SK-N-SH (cell line): ENCODE measurements around the gene UQCRHL. TPM values are rescaled to one million over a fixed set of nuclear protein-coding genes. Genes with fewer than 3 reads are reported as not detected.

Source experiments
- CTCF ChIA-PET: fragments of 300-600, 350-600 bp; formaldehyde crosslinking; extraction: SDS; loops from one replicate; lab custom pipeline; 2021; lab: Yijun Ruan, JAX
- POLR2A ChIA-PET: fragments of 350-600 bp; sonication (Branson Sonifier 250); formaldehyde crosslinking; extraction: SDS; loops from one replicate; lab custom pipeline; 2020; ENCODE audit warnings: antibody characterized with exemption, inconsistent platforms; lab: Yijun Ruan, JAX
- DNase-seq: peaks from one replicate; pipeline ENCODE4 v3.0.0; 2012
- H2AFZ ChIP-seq: fragments of 200-600 bp; sonication (generic); 2 replicates; pipeline ENCODE4 v1.8.1; 2016; ENCODE audit warnings: antibody characterized with exemption, mild to moderate bottlenecking, low read depth
- H3F3A ChIP-seq: fragments of 200-600 bp; sonication (generic); replicated peaks from 2 replicates; pipeline ENCODE3; 2016; ENCODE audit warnings: antibody characterized with exemption, mild to moderate bottlenecking; ENCODE audit not compliant: insufficient read depth
- H3K27ac ChIP-seq, 2 experiments: fragments of 200-500 bp in 1 of 2; fragments of 200-600 bp in 1 of 2; sonication (Bioruptor generic) in 1 of 2; sonication (generic), shearing (Covaris generic) in 1 of 2; 2 replicates each; pipeline versions ENCODE4 v1.5.1 to v1.6.1; 2014 to 2016; ENCODE audit warnings: low read depth in 2 of 2, inconsistent platforms in 1 of 2, low read length in 1 of 2, mild to moderate bottlenecking in 1 of 2, mixed read lengths in 1 of 2
- H3K27me3 ChIP-seq: fragments of 200-600 bp; sonication (generic), shearing (Covaris generic); 2 replicates; pipeline ENCODE4 v1.6.1; 2016; ENCODE audit warnings: mixed run types; ENCODE audit not compliant: insufficient read depth
- H3K36me3 ChIP-seq, 2 experiments: fragments of 200-500 bp in 1 of 2; fragments of 200-600 bp in 1 of 2; sonication (Bioruptor generic) in 1 of 2; sonication (generic) in 1 of 2; replicated peaks in 1 of 2; 2 replicates each; pipeline versions ENCODE3 to v1.5.1; 2014 to 2016; ENCODE audit warnings: low read length in 1 of 2, mild to moderate bottlenecking in 1 of 2; ENCODE audit not compliant: insufficient read depth in 2 of 2, control insufficient read depth in 1 of 2
- H3K4me1 ChIP-seq, 2 experiments: fragments of 200-500 bp in 1 of 2; fragments of 200-600 bp in 1 of 2; sonication (Bioruptor generic) in 1 of 2; sonication (generic), shearing (Covaris generic) in 1 of 2; 2 replicates each; pipeline versions ENCODE4 v1.5.1 to v1.6.1; 2014 to 2016; ENCODE audit warnings: low read depth in 1 of 2, low read length in 1 of 2, mixed run types in 1 of 2; ENCODE audit not compliant: insufficient read depth in 2 of 2, control insufficient read depth in 1 of 2
- H3K4me2 ChIP-seq: fragments of 200-600 bp; sonication (generic), shearing (Covaris generic); 2 replicates; pipeline ENCODE4 v1.6.1; 2017; ENCODE audit warnings: mixed run types
- H3K4me3 ChIP-seq, 2 experiments: fragments of 200-500 bp in 1 of 2; fragments of 200-600 bp in 1 of 2; sonication (Bioruptor generic) in 1 of 2; sonication (generic), shearing (Covaris generic) in 1 of 2; 2 replicates each; pipeline versions ENCODE4 v1.5.1 to v1.8.1; 2014 to 2016; ENCODE audit warnings: low read depth in 2 of 2, inconsistent platforms in 1 of 2, low read length in 1 of 2, mild to moderate bottlenecking in 1 of 2, mixed read lengths in 1 of 2, moderate library complexity in 1 of 2
- H3K79me2 ChIP-seq: fragments of 200-600 bp; sonication (generic); 2 replicates; pipeline ENCODE4 v1.8.1; 2017; ENCODE audit warnings: mild to moderate bottlenecking; ENCODE audit not compliant: insufficient read depth
- H3K9ac ChIP-seq: fragments of 200-600 bp; sonication (generic); 2 replicates; pipeline ENCODE4 v1.6.1; 2017; ENCODE audit warnings: mixed run types
- H3K9me2 ChIP-seq: fragments of 200-600 bp; sonication (generic); 2 replicates; pipeline ENCODE4 v1.6.1; 2017; ENCODE audit warnings: mixed run types
- H3K9me3 ChIP-seq: fragments of 200-600 bp; sonication (generic); 2 replicates; pipeline ENCODE4 v1.6.1; 2017; ENCODE audit warnings: mixed run types, mild to moderate bottlenecking, moderate library complexity
- H4K20me1 ChIP-seq: fragments of 200-600 bp; sonication (generic); 2 replicates; pipeline ENCODE4 v1.6.1; 2017; ENCODE audit warnings: mild to moderate bottlenecking, mixed run types; ENCODE audit not compliant: insufficient read depth
- CHD2 ChIP-seq: fragments of 150-350 bp; IDR thresholded peaks from 2 replicates; pipeline ENCODE4 v1.6.1; 2018; ENCODE audit warnings: low read length; ENCODE audit not compliant: partially characterized antibody
- EP300 ChIP-seq, 2 experiments: IDR thresholded peaks; 2 replicates each; pipeline versions ENCODE4 v1.4.0 to v1.6.1; 2012; ENCODE audit warnings: borderline replicate concordance in 1 of 2, low read depth in 1 of 2, low read length in 1 of 2
- EZH2phosphoT487 ChIP-seq: fragments of 200-600 bp; sonication (generic); IDR thresholded peaks from 2 replicates; pipeline ENCODE4 v1.6.1; 2017; ENCODE audit warnings: low read depth, mixed run types, mild to moderate bottlenecking, antibody characterized with exemption, moderate library complexity, borderline replicate concordance
- FOXJ3 ChIP-seq: sonication (generic); formaldehyde crosslinking; IDR thresholded peaks from 2 replicates; pipeline ENCODE4 v1.5.1; 2020; ENCODE audit warnings: mild to moderate bottlenecking, missing genetic modification reagents
- FOXM1 ChIP-seq: IDR thresholded peaks from 2 replicates; pipeline ENCODE4 v1.4.0; 2012; ENCODE audit warnings: low read depth, mild to moderate bottlenecking
- GATA2 ChIP-seq: sonication (generic); formaldehyde crosslinking; IDR thresholded peaks from 2 replicates; pipeline ENCODE4 v1.5.0; 2020; ENCODE audit warnings: mild to moderate bottlenecking, missing genetic modification reagents
- JUND ChIP-seq: IDR thresholded peaks from 2 replicates; pipeline ENCODE4 v1.4.0; 2012
- MEF2A ChIP-seq: IDR thresholded peaks from 2 replicates; pipeline ENCODE4 v1.4.0; 2012; ENCODE audit warnings: low read depth, borderline replicate concordance
- MXI1 ChIP-seq: IDR thresholded peaks from 2 replicates; pipeline ENCODE4 v1.6.1; 2012; ENCODE audit warnings: mild to moderate bottlenecking, low read depth, low read length, improper control_type of control experiment
- NRF1 ChIP-seq: IDR thresholded peaks from 2 replicates; pipeline ENCODE4 v1.6.1; 2012; ENCODE audit warnings: low read depth, mild to moderate bottlenecking, low read length
- POLR2AphosphoS5 ChIP-seq: IDR thresholded peaks from 2 replicates; pipeline ENCODE4 v1.6.1; 2012; ENCODE audit warnings: low read depth, low read length
- RAD21 ChIP-seq: IDR thresholded peaks from 2 replicates; pipeline ENCODE4 v1.6.1; 2012; ENCODE audit warnings: mild to moderate bottlenecking, low read length
- RCOR1 ChIP-seq: fragments of 150-350 bp; IDR thresholded peaks from 2 replicates; pipeline ENCODE4 v1.6.1; 2017; ENCODE audit warnings: antibody characterized with exemption, low read length
- RFX5 ChIP-seq: IDR thresholded peaks from 2 replicates; pipeline ENCODE4 v1.6.1; 2012; ENCODE audit warnings: mild to moderate bottlenecking, improper control_type of control experiment, low read length
- RXRA ChIP-seq: IDR thresholded peaks from 2 replicates; pipeline ENCODE4 v1.4.0; 2012; ENCODE audit warnings: low read depth, mild to moderate bottlenecking, borderline replicate concordance
- TCF12 ChIP-seq: IDR thresholded peaks from 2 replicates; pipeline ENCODE4 v1.4.0; 2012
- TEAD4 ChIP-seq: IDR thresholded peaks from 2 replicates; pipeline ENCODE4 v1.4.0; 2012; ENCODE audit warnings: mild to moderate bottlenecking, borderline replicate concordance; ENCODE audit not compliant: insufficient read depth
- WGBS: methylation state at CpG from one replicate; pipeline ENCODE4 v1.1.6; 2017; ENCODE audit warnings: low lambda C conversion rate; 5-methylcytosine and 5-hydroxymethylcytosine counted together
- polyA plus RNA-seq, 3 experiments: library from polyadenylated mRNA; depleted of rRNA; stranded (reverse); fragments of >200 nt; gene quantifications; 2 replicates each; pipeline ENCODE4 v1.2.3, GENCODE V29; 2012
- TF ChIP-seq, protein P1 (sequence below): IDR thresholded peaks from 2 replicates; pipeline ENCODE4 v1.4.0; 2012; ENCODE audit warnings: low read depth
- TF ChIP-seq, protein P2 (sequence below): fragments of 200-600 bp; sonication (generic); IDR thresholded peaks from 2 replicates; pipeline ENCODE4 v1.6.1; 2017; ENCODE audit warnings: antibody characterized with exemption, mild to moderate bottlenecking, moderate library complexity
- TF ChIP-seq, protein P3 (sequence below): IDR thresholded peaks from 2 replicates; pipeline ENCODE4 v1.4.0; 2012; ENCODE audit warnings: low read depth, borderline replicate concordance
- TF ChIP-seq, protein P4 (sequence below): IDR thresholded peaks from 2 replicates; pipeline ENCODE4 v1.4.0; 2012; ENCODE audit warnings: low read depth, borderline replicate concordance
- TF ChIP-seq, protein P5 (sequence below): fragments of 150-350 bp; IDR thresholded peaks from 2 replicates; pipeline ENCODE4 v1.6.1; 2017; ENCODE audit warnings: antibody characterized with exemption, low read length, low read depth, borderline replicate concordance

UQCRHL gene
- polyA plus RNA-seq, 1 of the 3 experiments (the other 2 are of a cell fraction) = 2.8 TPM

DNA sequence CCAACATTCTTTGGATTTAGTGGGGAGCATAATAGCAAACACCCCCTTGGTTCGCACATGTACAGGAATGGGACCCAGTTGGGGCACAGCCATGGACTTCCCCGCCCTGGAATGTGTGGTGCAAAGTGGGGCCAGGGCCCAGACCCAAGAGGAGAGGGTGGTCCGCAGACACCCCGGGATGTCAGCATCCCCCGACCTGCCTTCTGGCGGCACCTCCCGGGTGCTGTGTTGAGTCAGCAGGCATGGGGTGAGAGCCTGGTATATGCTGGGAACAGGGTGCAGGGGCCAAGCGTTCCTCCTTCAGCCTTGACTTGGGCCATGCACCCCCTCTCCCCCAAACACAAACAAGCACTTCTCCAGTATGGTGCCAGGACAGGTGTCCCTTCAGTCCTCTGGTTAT, 21.8 kb downstream of the UQCRHL start:
- Histone ChIP-seq H3K27ac (no peak overlapping the region), H3K4me2 (no peak overlapping the region)
- 93% methylated on average over 6 of the region's 8 CpGs for WGBS

DNA sequence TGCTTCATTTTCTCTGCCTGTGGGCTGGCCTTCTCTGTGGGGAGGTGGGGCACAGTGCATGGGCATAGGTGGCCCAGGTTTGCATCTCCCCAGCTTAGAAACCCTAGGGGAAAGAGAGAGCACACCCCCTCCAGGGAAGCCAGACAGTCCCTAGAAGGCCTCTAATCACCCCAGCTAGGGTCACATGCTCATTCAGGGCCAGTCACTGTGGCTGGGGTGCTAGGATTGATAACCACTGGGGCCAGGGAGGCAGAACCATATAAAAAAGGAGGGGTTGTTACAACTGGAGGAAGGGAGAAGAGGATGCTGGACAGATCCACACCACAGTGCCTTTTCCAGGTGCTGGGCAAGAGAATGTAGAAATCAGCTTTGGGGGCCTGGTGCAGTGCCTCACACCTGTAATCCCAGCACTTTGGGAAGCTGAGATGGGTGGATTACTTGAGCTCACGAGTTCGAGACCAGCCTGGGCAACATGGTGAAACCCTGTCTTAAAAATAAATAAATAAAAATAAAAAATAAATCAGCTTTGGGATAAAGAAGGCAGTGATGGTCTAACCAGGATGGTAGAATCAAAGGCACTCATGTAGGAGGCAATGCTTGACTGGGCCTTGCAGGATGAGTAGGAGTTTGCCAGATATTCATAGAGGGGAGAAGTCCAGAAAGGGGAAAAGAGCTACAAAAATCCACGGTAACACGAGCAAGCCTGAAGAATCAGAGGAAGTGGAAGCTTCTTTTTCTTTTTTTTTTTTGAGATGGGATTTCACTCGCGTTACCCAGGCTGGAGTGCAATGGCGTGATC, 29.3 kb downstream of the UQCRHL start:
- 97% methylated on average over 7 of the region's 7 CpGs for WGBS
- no peaks in the 10 kb centered on the region for H3K27me3 ChIP-seq
- no peak overlapping the region for H3K9ac ChIP-seq
- H3K4me1 ChIP-seq = no peaks in the 10 kb centered on the region
- CTCF ChIA-PET = interaction anchor here (1.3 to 1.7 kb wide), 3 partner anchors 11 to 37 kb away, joined by 3 to 12 read pairs (median 5); no protein-coding TSS in a partner anchor
- no peak overlapping the region for H3K4me3 ChIP-seq
- POLR2A ChIA-PET = no interaction called here
- H3K9me2 ChIP-seq = no peaks in the 10 kb centered on the region
- H3F3A ChIP-seq = peaks cover 9% of the 10 kb centered on the region
- no peaks in the 10 kb centered on the region for H3K79me2 ChIP-seq
- DNase-seq = no peak
- no peaks in the 10 kb centered on the region for H3K9me3 ChIP-seq
- H3K27ac ChIP-seq = no peak overlapping the region
- H3K4me2 ChIP-seq = no peak overlapping the region
- H2AFZ ChIP-seq = no peak overlapping the region
- no peaks in the 10 kb centered on the region for H4K20me1 ChIP-seq
- peaks cover 30 to 39% of the 10 kb centered on the region in 2 experiments for H3K36me3 ChIP-seq
- no peak for TF ChIP-seq EP300 (IDR thresholded peaks at IDR 0.05; ENCODE audit: borderline replicate concordance in 1 of 2, low read depth in 1 of 2, low read length in 1 of 2)
- no peak for TF ChIP-seq EZH2phosphoT487
- no peak for TF ChIP-seq MEF2A
- no peak for TF ChIP-seq POLR2AphosphoS5
- no peak for TF ChIP-seq RCOR1
- TF ChIP-seq, protein P1, sequence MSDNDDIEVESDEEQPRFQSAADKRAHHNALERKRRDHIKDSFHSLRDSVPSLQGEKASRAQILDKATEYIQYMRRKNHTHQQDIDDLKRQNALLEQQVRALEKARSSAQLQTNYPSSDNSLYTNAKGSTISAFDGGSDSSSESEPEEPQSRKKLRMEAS = no peak
- TF ChIP-seq TEAD4 = no peak
- TF ChIP-seq, protein P2, sequence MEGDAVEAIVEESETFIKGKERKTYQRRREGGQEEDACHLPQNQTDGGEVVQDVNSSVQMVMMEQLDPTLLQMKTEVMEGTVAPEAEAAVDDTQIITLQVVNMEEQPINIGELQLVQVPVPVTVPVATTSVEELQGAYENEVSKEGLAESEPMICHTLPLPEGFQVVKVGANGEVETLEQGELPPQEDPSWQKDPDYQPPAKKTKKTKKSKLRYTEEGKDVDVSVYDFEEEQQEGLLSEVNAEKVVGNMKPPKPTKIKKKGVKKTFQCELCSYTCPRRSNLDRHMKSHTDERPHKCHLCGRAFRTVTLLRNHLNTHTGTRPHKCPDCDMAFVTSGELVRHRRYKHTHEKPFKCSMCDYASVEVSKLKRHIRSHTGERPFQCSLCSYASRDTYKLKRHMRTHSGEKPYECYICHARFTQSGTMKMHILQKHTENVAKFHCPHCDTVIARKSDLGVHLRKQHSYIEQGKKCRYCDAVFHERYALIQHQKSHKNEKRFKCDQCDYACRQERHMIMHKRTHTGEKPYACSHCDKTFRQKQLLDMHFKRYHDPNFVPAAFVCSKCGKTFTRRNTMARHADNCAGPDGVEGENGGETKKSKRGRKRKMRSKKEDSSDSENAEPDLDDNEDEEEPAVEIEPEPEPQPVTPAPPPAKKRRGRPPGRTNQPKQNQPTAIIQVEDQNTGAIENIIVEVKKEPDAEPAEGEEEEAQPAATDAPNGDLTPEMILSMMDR = no peak
- no peak for TF ChIP-seq NRF1
- TF ChIP-seq RXRA = no peak
- TF ChIP-seq, protein P3, sequence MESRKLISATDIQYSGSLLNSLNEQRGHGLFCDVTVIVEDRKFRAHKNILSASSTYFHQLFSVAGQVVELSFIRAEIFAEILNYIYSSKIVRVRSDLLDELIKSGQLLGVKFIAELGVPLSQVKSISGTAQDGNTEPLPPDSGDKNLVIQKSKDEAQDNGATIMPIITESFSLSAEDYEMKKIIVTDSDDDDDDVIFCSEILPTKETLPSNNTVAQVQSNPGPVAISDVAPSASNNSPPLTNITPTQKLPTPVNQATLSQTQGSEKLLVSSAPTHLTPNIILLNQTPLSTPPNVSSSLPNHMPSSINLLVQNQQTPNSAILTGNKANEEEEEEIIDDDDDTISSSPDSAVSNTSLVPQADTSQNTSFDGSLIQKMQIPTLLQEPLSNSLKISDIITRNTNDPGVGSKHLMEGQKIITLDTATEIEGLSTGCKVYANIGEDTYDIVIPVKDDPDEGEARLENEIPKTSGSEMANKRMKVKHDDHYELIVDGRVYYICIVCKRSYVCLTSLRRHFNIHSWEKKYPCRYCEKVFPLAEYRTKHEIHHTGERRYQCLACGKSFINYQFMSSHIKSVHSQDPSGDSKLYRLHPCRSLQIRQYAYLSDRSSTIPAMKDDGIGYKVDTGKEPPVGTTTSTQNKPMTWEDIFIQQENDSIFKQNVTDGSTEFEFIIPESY = no peak
- no peak for TF ChIP-seq RAD21
- TF ChIP-seq FOXJ3 = no peak
- no peak for TF ChIP-seq JUND

More for the DNA sequence above, 21.8 kb downstream of the UQCRHL start:
- Histone ChIP-seq H3K4me3 (no peak overlapping the region), H3K9me2 (no peaks in the 10 kb centered on the region), H3F3A (peaks cover 11% of the 10 kb centered on the region), H3K36me3 (peaks cover 10% of the 10 kb centered on the region in 2 experiments), H3K27me3 (no peaks in the 10 kb centered on the region), H3K79me2 (no peaks in the 10 kb centered on the region), H3K9ac (no peak overlapping the region), H2AFZ (no peak overlapping the region)
- DNase-seq = peak; percentile 9
- TF ChIP-seq RFX5 = no peak
- TF ChIP-seq, protein P4, sequence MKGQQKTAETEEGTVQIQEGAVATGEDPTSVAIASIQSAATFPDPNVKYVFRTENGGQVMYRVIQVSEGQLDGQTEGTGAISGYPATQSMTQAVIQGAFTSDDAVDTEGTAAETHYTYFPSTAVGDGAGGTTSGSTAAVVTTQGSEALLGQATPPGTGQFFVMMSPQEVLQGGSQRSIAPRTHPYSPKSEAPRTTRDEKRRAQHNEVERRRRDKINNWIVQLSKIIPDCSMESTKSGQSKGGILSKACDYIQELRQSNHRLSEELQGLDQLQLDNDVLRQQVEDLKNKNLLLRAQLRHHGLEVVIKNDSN = no peak
- TF ChIP-seq FOXM1 = no peak
- no peak for TF ChIP-seq EP300 (IDR thresholded peaks at IDR 0.05; ENCODE audit: borderline replicate concordance in 1 of 2, low read depth in 1 of 2, low read length in 1 of 2)
- TF ChIP-seq, protein P5, sequence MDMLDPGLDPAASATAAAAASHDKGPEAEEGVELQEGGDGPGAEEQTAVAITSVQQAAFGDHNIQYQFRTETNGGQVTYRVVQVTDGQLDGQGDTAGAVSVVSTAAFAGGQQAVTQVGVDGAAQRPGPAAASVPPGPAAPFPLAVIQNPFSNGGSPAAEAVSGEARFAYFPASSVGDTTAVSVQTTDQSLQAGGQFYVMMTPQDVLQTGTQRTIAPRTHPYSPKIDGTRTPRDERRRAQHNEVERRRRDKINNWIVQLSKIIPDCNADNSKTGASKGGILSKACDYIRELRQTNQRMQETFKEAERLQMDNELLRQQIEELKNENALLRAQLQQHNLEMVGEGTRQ = no peak
- TF ChIP-seq JUND = no peak
- TF ChIP-seq RCOR1 = no peak
- TF ChIP-seq CHD2 = no peak
- TF ChIP-seq MXI1 = no peak
- no peak for TF ChIP-seq POLR2AphosphoS5
- no peak for TF ChIP-seq GATA2 (CRISPR knock-in tag)
- no peak for TF ChIP-seq TCF12
- TF ChIP-seq, all 33 proteins: peak for 0
- Histone ChIP-seq H4K20me1 (no peaks in the 10 kb centered on the region), H3K9me3 (no peaks in the 10 kb centered on the region), H3K4me1 (no peaks in the 10 kb centered on the region)
- ChIA-PET POLR2A (no interaction called here), CTCF (no interaction called here)
